Dendritic cell treated with granulocyte-macrophage colony-stimulating factor and Interleukin-4, amounts not matched to agents 40 ng/mL and 50 ng/mL, for 4 days (primary cell): ENCODE results near the gene TMEM204.

ENCODE experiments used
- H3K27ac Mint-ChIP-seq: one replicate; pipeline ENCODE4 v1.8.0; 2022; ENCODE audit warnings: mild to moderate bottlenecking, mixed read lengths
- H3K27me3 Mint-ChIP-seq: one replicate; pipeline ENCODE4 v1.8.0; 2022; ENCODE audit warnings: mild to moderate bottlenecking, mixed read lengths
- H3K36me3 Mint-ChIP-seq: one replicate; pipeline ENCODE4 v1.8.0; 2022; ENCODE audit warnings: low read depth, mixed read lengths
- H3K4me1 Mint-ChIP-seq: one replicate; pipeline ENCODE4 v1.8.0; 2022; ENCODE audit warnings: low read depth, mixed read lengths
- H3K4me3 Mint-ChIP-seq: one replicate; pipeline ENCODE4 v1.8.0; 2022; ENCODE audit warnings: mild to moderate bottlenecking, moderate library complexity, mixed read lengths
- H3K9me3 Mint-ChIP-seq: one replicate; pipeline ENCODE4 v1.8.0; 2022; ENCODE audit warnings: mixed read lengths
- intact Hi-C: fragments of 100-400 bp; cut with micrococcal nuclease; formaldehyde crosslinking; loops from one replicate; pipeline ENCODE4 v1.15.0; 2022

Gene TMEM204

GRCh38 chr16:1505912-1506311, 27.6 kb upstream of the TMEM204 start:
- intact Hi-C loops, result no loop called here
- no peaks in the 10 kb centered on the region for H3K27me3 Mint-ChIP-seq
- no peak overlapping the region for H3K27ac Mint-ChIP-seq
- peaks cover 96% of the 10 kb centered on the region for H3K36me3 Mint-ChIP-seq
- H3K4me3 Mint-ChIP-seq, result no peak overlapping the region
- no peaks in the 10 kb centered on the region for H3K4me1 Mint-ChIP-seq
- no peaks in the 10 kb centered on the region for H3K9me3 Mint-ChIP-seq

GRCh38 chr16:1506494-1507213, 26.8 kb upstream of the TMEM204 start:
- Mint-ChIP-seq H3K36me3 (peaks cover 96% of the 10 kb centered on the region), H3K4me3 (no peak overlapping the region), H3K4me1 (no peaks in the 10 kb centered on the region), H3K27me3 (no peaks in the 10 kb centered on the region), H3K27ac (no peak overlapping the region), H3K9me3 (no peaks in the 10 kb centered on the region)
- intact Hi-C loops, result no loop called here

GRCh38 chr16:1508494-1509187, 24.8 kb upstream of the TMEM204 start:
- Mint-ChIP-seq H3K27ac (no peak overlapping the region), H3K27me3 (no peaks in the 10 kb centered on the region), H3K36me3 (peaks cover 91% of the 10 kb centered on the region), H3K4me3 (no peak overlapping the region), H3K4me1 (no peaks in the 10 kb centered on the region), H3K9me3 (no peaks in the 10 kb centered on the region)
- intact Hi-C loops, result no loop called here

- Mint-ChIP-seq H3K4me1 (no peaks in the 10 kb centered on the region), H3K4me3 (no peak overlapping the region), H3K36me3 (peaks cover 86% of the 10 kb centered on the region), H3K9me3 (peaks cover 6% of the 10 kb centered on the region), H3K27ac (no peak overlapping the region), H3K27me3 (no peaks in the 10 kb centered on the region)
- intact Hi-C loops, result no loop called here
Observed at GRCh38 chr16:1509307-1510221, 23.9 kb upstream of the TMEM204 start.

- Mint-ChIP-seq H3K27me3 (no peaks in the 10 kb centered on the region), H3K4me3 (no peak overlapping the region), H3K9me3 (peaks cover 13% of the 10 kb centered on the region), H3K27ac (no peak overlapping the region), H3K4me1 (no peaks in the 10 kb centered on the region), H3K36me3 (peaks cover 78% of the 10 kb centered on the region)
- intact Hi-C loops, result no loop called here
Observed at GRCh38 chr16:1510272-1510671, 23.2 kb upstream of the TMEM204 start.

GRCh38 chr16:1510941-1511351, 22.5 kb upstream of the TMEM204 start:
- intact Hi-C loops, result no loop called here
- no peak overlapping the region for H3K4me3 Mint-ChIP-seq

GRCh38 chr16:1511662-1512569, 21.6 kb upstream of the TMEM204 start:
- Mint-ChIP-seq H3K27me3 (no peaks in the 10 kb centered on the region), H3K9me3 (peaks cover 13% of the 10 kb centered on the region), H3K36me3 (peaks cover 62% of the 10 kb centered on the region), H3K4me3 (no peak overlapping the region), H3K27ac (no peak overlapping the region), H3K4me1 (no peaks in the 10 kb centered on the region)
- intact Hi-C loops, result no loop called here

More at GRCh38 chr16:1510941-1511351, 22.5 kb upstream of the TMEM204 start:
- no peaks in the 10 kb centered on the region for H3K27me3 Mint-ChIP-seq
- H3K27ac Mint-ChIP-seq, result no peak overlapping the region
- peaks cover 72% of the 10 kb centered on the region for H3K36me3 Mint-ChIP-seq
- peaks cover 13% of the 10 kb centered on the region for H3K9me3 Mint-ChIP-seq
- no peaks in the 10 kb centered on the region for H3K4me1 Mint-ChIP-seq

- intact Hi-C loops, result no loop called here
Observed at GRCh38 chr16:1512774-1513173, 20.7 kb upstream of the TMEM204 start.

GRCh38 chr16:1514507-1514906, 19.0 kb upstream of the TMEM204 start:
- peaks cover 13% of the 10 kb centered on the region for H3K9me3 Mint-ChIP-seq
- peaks cover 36% of the 10 kb centered on the region for H3K36me3 Mint-ChIP-seq
- H3K27ac Mint-ChIP-seq, result no peak overlapping the region
- no peak overlapping the region for H3K4me3 Mint-ChIP-seq
- H3K4me1 Mint-ChIP-seq, result no peaks in the 10 kb centered on the region
- H3K27me3 Mint-ChIP-seq, result no peaks in the 10 kb centered on the region
- intact Hi-C loops, result no loop called here

More at GRCh38 chr16:1512774-1513173, 20.7 kb upstream of the TMEM204 start:
- Mint-ChIP-seq H3K27ac (no peak overlapping the region), H3K36me3 (peaks cover 53% of the 10 kb centered on the region), H3K27me3 (no peaks in the 10 kb centered on the region), H3K4me3 (no peak overlapping the region), H3K9me3 (peaks cover 13% of the 10 kb centered on the region), H3K4me1 (no peaks in the 10 kb centered on the region)

- no peaks in the 10 kb centered on the region for H3K27me3 Mint-ChIP-seq
- intact Hi-C loops, result no loop called here
- H3K4me1 Mint-ChIP-seq, result no peaks in the 10 kb centered on the region
- H3K27ac Mint-ChIP-seq, result no peak overlapping the region
- peaks cover 13% of the 10 kb centered on the region for H3K9me3 Mint-ChIP-seq
- no peak overlapping the region for H3K4me3 Mint-ChIP-seq
- peaks cover 7% of the 10 kb centered on the region for H3K36me3 Mint-ChIP-seq
Observed at GRCh38 chr16:1518626-1519135, 14.8 kb upstream of the TMEM204 start.

GRCh38 chr16:1519831-1520230, 13.6 kb upstream of the TMEM204 start:
- Mint-ChIP-seq H3K27ac (no peak overlapping the region), H3K36me3 (peaks cover 7% of the 10 kb centered on the region), H3K9me3 (peaks cover 5% of the 10 kb centered on the region), H3K4me1 (no peaks in the 10 kb centered on the region), H3K27me3 (no peaks in the 10 kb centered on the region), H3K4me3 (no peak overlapping the region)
- intact Hi-C loops, result no loop called here

- Mint-ChIP-seq H3K4me3 (no peak overlapping the region), H3K27ac (no peak overlapping the region), H3K9me3 (no peaks in the 10 kb centered on the region), H3K36me3 (peaks cover 7% of the 10 kb centered on the region), H3K4me1 (no peaks in the 10 kb centered on the region), H3K27me3 (no peaks in the 10 kb centered on the region)
- intact Hi-C loops, result no loop called here
Observed at GRCh38 chr16:1520461-1520860, 13.0 kb upstream of the TMEM204 start.
